ENCODE data around the gene GTF2A2.
"Not testable (repeated sequence)": the region's sequence is repeated elsewhere in the genome, so short reads cannot be mapped to it uniquely, and the experiment has no call there.

Gene GTF2A2, protein sequence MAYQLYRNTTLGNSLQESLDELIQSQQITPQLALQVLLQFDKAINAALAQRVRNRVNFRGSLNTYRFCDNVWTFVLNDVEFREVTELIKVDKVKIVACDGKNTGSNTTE

DNA sequence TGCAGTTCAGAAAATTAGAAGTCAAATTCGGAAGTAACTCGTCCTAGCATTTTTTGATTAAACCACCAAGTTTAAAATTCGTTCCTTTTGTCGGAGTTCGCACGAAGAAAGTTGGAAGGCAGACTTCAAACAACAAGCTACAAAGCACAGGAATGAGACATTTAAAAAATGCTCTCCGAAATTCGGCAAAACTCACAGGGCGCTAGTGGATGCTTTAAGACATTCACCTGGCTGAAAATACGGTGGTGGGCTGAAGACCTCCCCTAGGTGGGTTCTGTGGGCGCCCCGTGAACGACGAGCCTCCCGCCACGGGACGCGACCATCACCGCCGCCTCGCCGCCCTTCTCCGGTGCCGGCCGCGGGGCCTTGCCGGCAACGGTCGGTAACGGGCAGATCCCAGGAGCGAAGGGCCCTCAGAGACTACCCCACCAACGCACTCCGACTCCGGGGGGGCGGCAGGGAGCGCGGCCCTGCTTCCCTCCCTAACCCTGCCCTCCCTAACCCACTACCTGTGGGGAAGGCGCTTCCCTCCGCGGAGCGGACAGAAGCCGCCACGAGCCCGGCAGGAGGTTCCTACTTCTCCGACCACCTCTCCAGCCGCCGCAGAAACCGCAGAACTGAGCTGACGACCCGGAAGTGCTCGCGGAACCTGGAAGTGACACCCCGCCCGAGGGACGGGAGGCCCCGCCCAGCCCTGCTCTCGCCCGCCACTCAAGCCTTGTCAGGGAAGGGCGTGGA, at the start of gene GTF2A2:
Gene GTF2A2 (minus strand): TSS at position 619 of the 738 bp plus-strand sequence. CDS start 5,238 bp downstream, outside the sequence.
- 0 out of 2 replicates have a peak, but pooled peaks cover 8% of the 10 kb centered on the region for H3K4me1 ChIP-seq (ENCODE audit: insufficient read depth, low read length)
- no peaks in the 10 kb centered on the region for H3K36me3 ChIP-seq (ENCODE audit: insufficient read depth, low read length)
- peak within 1 kb of the TSS; percentile 88 for H3K9ac ChIP-seq (ENCODE audit: low read depth, low read length)
- no peaks in the 10 kb centered on the region for H3K9me3 ChIP-seq (ENCODE audit: control insufficient read depth, insufficient read depth, low read length)

DNA sequence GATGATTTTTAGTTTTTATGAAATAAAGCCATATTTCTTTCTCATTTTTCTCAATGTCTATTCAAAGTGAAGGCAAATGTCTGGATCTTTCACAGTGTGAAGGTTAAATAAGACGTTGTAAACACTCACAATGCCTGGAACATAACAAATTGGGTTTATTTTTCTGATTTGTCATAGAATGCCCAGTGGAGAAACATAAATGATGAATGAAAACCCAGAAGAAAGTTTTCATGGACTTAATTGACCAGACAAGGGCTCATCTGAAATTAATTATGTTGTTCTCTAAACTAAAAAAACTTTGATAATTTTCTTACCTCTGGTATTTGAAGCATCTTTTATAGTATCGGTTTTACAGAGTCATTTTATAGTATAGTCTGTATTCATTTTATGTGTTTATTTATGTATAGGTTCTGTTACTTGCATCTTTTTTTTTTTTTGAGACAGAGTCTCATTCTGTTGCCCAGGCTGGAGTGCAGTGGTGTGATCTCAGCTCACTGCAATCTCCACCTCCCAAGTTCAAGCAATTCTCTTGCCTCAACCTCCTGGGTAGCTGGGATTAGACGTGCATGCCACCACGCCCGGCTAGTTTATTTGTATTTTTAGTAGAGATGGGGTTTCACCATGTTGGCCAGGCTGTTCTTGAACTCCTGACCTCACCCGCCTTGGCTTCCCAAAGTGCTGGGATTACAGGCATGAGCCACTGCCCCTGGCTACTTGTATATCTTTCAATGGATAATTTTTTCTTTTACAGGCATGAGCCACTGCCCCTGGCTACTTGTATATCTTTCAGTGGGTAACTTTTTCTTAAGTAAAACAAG, 46.9 kb upstream of the GTF2A2 start:
- no peak overlapping the region for H3K9ac ChIP-seq (ENCODE audit: low read depth, low read length)
- H3K9me3 ChIP-seq (ENCODE audit: control insufficient read depth, insufficient read depth, low read length), result no peaks in the 10 kb centered on the region
- H3K36me3 ChIP-seq (ENCODE audit: insufficient read depth, low read length), result no peaks in the 10 kb centered on the region
- no peaks in the 10 kb centered on the region for H3K4me1 ChIP-seq (ENCODE audit: insufficient read depth, low read length)

DNA sequence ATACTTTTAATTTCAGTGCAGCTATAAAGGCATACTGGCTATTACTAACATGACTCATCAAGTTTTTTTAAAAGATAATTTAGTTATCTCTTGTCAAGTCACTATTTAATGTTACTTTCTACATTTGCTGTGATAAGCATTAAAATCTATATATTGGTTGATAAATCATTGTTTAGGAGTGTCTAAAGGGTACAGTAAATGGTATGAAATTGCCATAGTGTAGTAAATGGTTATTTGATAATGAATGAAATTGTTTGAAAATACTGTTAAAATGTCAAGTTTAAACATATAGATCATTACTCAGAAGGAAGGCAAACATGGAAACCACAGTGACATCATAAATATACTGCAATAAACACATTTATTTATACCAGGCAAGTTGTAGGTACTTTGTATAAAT, 45.0 kb upstream of the GTF2A2 start:
- Histone ChIP-seq H3K4me1 (ENCODE audit: insufficient read depth, low read length) (no peaks in the 10 kb centered on the region), H3K9ac (ENCODE audit: low read depth, low read length) (no peak overlapping the region), H3K36me3 (ENCODE audit: insufficient read depth, low read length) (no peaks in the 10 kb centered on the region), H3K9me3 (ENCODE audit: control insufficient read depth, insufficient read depth, low read length) (no peaks in the 10 kb centered on the region)

DNA sequence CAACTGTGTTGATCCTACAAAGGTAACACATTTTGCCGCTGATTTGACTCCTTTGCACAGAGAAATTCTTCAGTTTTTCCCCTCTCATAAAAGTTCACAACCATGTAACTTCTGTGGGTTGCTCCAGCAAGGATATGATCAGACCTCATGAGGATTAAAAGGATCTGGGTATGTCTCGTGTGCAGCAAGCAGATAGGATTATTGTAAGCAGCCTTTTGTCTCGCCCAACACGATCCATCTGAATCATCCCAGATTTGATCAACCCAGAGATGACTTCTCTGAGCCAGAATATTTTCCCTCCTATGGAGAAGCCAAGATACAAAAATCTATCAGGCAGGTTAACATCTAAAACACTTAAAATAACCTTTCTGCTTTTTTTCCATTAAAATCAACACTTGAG, 44.6 kb upstream of the GTF2A2 start:
- Histone ChIP-seq H3K9ac (ENCODE audit: low read depth, low read length) (no peak overlapping the region), H3K36me3 (ENCODE audit: insufficient read depth, low read length) (no peaks in the 10 kb centered on the region), H3K4me1 (ENCODE audit: insufficient read depth, low read length) (no peaks in the 10 kb centered on the region), H3K9me3 (ENCODE audit: control insufficient read depth, insufficient read depth, low read length) (no peaks in the 10 kb centered on the region)

DNA sequence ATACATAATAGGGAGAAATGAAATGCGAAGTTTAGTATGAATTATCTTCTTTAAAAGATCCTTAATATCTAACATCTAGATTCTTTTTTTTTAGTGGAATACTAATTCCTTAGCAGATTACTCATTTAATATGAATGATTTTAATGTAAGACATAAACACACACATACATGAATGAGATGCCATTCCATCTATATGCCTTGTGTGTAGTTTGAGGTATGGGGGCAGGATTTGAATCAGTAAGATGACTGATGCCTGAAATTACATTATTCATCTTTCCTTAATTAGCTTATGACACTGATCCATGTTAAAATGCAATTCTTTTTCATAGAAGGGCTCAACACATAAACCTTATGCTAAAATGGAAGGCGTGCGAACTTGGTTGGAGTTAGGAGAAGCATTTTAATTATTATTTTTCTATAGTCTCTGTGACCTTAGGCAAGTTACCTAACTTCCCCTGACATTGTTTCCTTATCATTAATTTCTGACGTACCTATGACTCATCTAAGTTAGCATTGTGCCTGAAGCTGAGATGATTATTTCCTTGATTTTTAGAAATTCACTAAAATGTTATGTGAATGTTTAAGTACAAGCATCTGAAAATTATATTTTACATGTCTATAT, 42.6 kb upstream of the GTF2A2 start:
- Histone ChIP-seq H3K9ac (ENCODE audit: low read depth, low read length) (no peak overlapping the region), H3K4me1 (ENCODE audit: insufficient read depth, low read length) (no peaks in the 10 kb centered on the region), H3K36me3 (ENCODE audit: insufficient read depth, low read length) (no peaks in the 10 kb centered on the region), H3K9me3 (ENCODE audit: control insufficient read depth, insufficient read depth, low read length) (no peaks in the 10 kb centered on the region)

DNA sequence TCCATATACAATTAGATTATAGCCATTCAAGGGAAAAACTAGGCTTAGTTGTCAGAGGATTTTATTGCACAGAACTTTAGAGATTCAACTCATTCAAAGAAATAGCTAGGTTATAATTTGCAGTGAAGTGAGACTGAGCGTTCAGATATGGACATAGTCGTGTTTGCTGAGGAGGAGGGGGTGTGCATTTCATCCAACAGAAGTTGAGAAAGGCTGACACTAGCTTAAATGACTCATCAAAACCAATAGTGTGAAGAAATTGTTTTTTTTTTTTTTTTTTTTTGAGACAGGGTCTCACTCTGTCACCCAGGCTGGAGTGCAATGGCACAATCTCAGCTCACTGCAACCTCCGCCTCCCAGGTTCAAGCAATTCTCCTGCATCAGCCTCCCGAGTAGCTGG, 40.8 kb upstream of the GTF2A2 start:
- not testable (repeated sequence) for H3K4me1 ChIP-seq (ENCODE audit: insufficient read depth, low read length); H3K36me3 ChIP-seq (ENCODE audit: insufficient read depth, low read length); H3K9ac ChIP-seq (ENCODE audit: low read depth, low read length); H3K9me3 ChIP-seq (ENCODE audit: control insufficient read depth, insufficient read depth, low read length)

DNA sequence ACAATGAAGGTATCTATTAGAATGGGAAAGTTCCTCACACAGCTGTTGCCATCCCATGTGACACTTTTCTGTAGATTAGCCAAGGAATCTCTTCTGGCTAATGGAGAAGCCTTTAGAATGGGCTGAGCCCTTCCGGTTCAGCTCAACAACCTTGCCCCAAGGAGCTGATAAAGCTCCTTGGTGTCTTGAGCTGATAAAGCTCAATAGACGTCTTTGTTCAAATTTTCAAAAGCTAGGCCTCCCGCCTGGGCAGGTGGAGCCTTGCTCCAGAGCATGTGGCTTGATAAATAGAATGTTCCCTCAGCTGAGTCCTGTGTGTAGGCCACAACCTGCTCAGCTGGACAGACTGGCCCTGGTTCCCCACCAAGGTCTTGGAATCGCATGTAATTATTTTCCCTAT, 39.0 kb upstream of the GTF2A2 start:
- H3K36me3 ChIP-seq (ENCODE audit: insufficient read depth, low read length), result no peaks in the 10 kb centered on the region
- H3K9me3 ChIP-seq (ENCODE audit: control insufficient read depth, insufficient read depth, low read length), result no peaks in the 10 kb centered on the region
- no peaks in the 10 kb centered on the region for H3K4me1 ChIP-seq (ENCODE audit: insufficient read depth, low read length)
- H3K9ac ChIP-seq (ENCODE audit: low read depth, low read length), result no peak overlapping the region

DNA sequence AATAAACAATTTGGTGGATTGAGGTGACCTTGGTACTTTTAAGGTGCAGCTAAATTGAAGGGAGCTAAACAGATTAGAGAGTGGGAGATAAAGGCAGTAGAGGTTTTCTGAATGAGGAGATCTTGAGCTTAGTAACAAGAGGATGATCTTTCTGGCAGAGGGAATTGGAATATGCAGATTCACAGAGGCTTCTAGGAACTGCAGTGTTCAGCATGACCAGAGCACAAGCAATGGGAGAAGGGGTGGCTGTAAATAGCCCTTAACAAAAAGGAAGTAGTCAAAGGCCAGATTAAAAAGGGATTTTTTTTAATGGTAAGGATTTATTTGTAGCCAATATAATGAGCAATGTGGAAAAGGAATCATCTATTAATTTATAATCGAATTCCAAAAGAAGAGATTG, 37.5 kb upstream of the GTF2A2 start:
- no peaks in the 10 kb centered on the region for H3K36me3 ChIP-seq (ENCODE audit: insufficient read depth, low read length)
- no peak overlapping the region for H3K9ac ChIP-seq (ENCODE audit: low read depth, low read length)
- no peaks in the 10 kb centered on the region for H3K9me3 ChIP-seq (ENCODE audit: control insufficient read depth, insufficient read depth, low read length)
- H3K4me1 ChIP-seq (ENCODE audit: insufficient read depth, low read length), result no peaks in the 10 kb centered on the region

DNA sequence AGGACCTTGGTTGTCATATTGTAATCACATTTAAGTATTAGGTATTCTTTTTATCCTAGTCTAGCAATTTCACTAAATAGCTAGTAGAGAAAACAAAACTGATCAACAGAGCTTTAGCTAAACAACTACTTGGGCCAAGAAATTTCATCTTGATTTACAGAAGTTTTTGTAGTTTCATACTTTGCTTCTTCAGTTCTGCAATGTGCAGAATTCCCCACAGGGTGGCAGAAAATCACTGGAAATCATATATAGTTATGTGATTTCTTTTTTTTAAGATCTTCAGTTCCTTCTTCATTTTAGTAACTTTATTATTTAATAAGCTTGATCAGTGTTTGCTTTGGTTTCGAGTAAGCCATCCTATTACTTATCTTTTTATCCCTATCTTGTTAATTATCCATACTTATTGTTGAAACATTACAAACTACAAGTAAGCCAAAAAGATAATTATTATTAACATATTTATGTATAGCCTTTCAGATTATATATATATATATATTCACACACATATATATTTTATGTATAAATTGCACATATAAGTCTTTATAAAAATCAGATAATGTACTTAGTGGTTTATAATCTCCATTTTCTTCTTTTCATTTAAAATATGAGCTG, 34.0 kb upstream of the GTF2A2 start:
- H3K9ac ChIP-seq (ENCODE audit: low read depth, low read length), result no peak overlapping the region
- no peaks in the 10 kb centered on the region for H3K9me3 ChIP-seq (ENCODE audit: control insufficient read depth, insufficient read depth, low read length)

DNA sequence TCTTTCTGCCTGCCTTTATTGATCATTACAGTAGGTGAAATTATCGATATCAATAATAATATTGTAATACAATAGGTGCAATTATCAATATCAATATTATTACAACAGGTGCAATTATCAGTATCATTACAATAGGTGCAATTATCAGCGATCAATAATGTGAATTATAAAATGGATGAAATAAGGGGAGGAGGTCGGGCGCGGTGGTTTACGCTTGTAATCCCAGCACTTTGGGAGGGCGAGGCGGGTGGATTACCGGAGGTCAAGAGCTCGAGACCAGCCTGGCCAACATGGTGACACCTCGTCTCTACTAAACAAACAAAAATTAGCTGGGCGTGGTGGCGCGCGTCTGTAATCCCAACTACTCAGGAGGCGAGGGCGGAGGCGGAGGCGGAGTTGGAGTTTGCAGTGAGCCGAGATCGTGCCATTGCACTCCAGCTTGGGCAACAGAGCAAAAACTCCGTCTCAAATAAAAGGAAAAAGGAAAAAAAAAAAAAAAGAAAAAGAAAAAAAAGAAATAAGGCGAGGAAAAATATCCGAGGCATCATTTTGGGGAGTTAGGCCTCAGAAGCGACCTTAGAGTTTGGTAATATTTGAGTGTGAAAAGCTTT, 32.4 kb upstream of the GTF2A2 start:
- no peaks in the 10 kb centered on the region for H3K9me3 ChIP-seq (ENCODE audit: control insufficient read depth, insufficient read depth, low read length)
- H3K36me3 ChIP-seq (ENCODE audit: insufficient read depth, low read length), result no peaks in the 10 kb centered on the region
- peaks cover 6% of the 10 kb centered on the region for H3K4me1 ChIP-seq (ENCODE audit: insufficient read depth, low read length)
- H3K9ac ChIP-seq (ENCODE audit: low read depth, low read length), result peak overlapping the region; percentile 97; the same call in 1 of the 2 replicates

More for the DNA sequence above, 34.0 kb upstream of the GTF2A2 start:
- H3K36me3 ChIP-seq (ENCODE audit: insufficient read depth, low read length), result no peaks in the 10 kb centered on the region
- H3K4me1 ChIP-seq (ENCODE audit: insufficient read depth, low read length), result peaks cover 6% of the 10 kb centered on the region

DNA sequence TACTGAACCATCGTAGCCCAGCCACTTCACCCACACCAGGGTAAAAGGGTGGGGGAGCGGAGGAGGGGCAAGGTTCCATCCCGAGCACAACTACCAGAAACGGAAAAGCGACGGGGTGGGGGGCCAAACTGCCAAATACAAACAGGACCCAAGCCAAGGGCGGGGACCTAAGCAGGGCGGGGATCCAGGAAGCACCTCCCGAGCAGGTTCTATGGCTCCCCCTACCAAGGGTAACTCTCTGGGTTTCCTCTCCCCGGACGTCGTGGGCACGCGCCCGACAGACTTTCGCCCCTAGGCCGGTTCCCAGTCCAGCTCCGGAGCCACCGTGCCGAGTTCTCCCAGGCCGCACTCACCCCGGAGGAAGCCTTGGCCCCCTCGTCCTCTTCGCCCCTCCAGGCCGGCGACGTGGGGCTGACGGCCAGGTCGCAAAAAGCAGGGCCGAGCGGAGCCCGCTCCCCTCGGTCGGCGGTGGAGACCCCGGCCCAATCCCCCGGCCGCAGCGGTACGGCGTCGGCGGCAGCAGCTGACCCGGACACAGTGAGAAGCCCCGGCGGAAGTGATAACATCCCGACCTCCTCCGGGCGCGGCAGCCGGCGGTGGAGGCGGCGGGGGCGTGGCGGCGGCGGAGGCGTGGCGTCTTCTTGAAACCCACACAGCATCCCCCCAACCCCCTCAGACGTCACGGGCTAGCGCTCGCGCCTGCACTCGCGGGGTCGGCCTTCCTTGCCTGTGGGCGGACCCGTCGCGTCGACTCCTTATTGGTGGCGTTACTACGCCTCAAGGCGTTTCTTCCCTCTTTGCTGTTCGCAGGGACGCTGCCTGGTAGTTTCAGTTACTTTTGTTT, 31.7 kb upstream of the GTF2A2 start, which contains the start of gene BNIP2:
Gene BNIP2 (minus strand): TSS at position 539 of the 844 bp plus-strand sequence. CDS start 6,863 bp downstream, outside the sequence.
- Histone ChIP-seq H3K4me1 (ENCODE audit: insufficient read depth, low read length) (peaks cover 6% of the 10 kb centered on the region), H3K9ac (ENCODE audit: low read depth, low read length) (peak within 1 kb of the TSS; percentile 97), H3K9me3 (ENCODE audit: control insufficient read depth, insufficient read depth, low read length) (no peaks in the 10 kb centered on the region), H3K36me3 (ENCODE audit: insufficient read depth, low read length) (no peaks in the 10 kb centered on the region)

DNA sequence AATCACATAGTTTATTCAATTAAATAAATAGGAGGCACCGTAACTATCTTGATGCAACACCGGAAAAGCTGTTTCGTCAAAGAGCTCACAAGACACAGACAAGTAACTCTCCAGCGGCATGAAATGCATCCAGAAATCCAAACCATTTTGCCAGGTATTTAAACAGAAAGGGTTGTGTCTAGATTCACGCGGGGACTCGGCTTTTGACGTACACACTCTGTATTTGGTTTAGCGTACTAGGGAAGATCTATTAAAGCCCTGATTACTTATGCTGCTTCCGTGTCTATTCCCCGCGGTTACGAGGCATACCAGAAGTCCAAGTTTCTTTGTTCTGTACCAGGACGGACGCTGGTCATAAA, 31.1 kb upstream of the GTF2A2 start:
- Histone ChIP-seq H3K36me3 (ENCODE audit: insufficient read depth, low read length) (no peaks in the 10 kb centered on the region), H3K4me1 (ENCODE audit: insufficient read depth, low read length) (peaks cover 6% of the 10 kb centered on the region), H3K9me3 (ENCODE audit: control insufficient read depth, insufficient read depth, low read length) (no peaks in the 10 kb centered on the region), H3K9ac (ENCODE audit: low read depth, low read length) (peak overlapping the region; percentile 97)

DNA sequence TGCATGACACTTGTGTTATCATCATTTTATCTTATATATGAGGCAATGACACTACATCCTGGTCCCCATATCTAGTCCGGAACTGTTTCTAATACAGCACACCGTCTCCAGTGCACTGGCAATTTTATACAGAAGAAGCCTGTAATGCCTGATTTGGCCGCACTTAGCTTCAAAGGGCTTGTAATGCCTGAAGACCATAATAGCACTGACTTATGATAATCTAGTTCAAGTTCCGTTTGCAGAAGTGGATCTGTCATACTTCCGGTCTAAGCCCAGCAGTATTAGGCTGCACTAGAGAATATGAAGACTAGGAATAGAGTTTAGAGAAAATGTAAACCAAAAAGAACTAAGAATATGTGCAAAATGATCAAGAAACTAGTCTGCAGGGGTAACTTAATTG, 30.5 kb upstream of the GTF2A2 start:
- H3K9ac ChIP-seq (ENCODE audit: low read depth, low read length), result peak overlapping the region; percentile 97
- no peaks in the 10 kb centered on the region for H3K9me3 ChIP-seq (ENCODE audit: control insufficient read depth, insufficient read depth, low read length)
- H3K36me3 ChIP-seq (ENCODE audit: insufficient read depth, low read length), result no peaks in the 10 kb centered on the region
- peaks cover 6% of the 10 kb centered on the region for H3K4me1 ChIP-seq (ENCODE audit: insufficient read depth, low read length)

All from ES-I3 (cell line).